ENCODE data around the gene RBM25. TPM values are rescaled to one million over a fixed set of nuclear protein-coding genes. Genes with fewer than 3 reads are reported as not detected.
A peak's percentile ranks its signal among the peaks of the same experiment; 100 is the strongest.

RBM25 gene
- polyA plus RNA-seq, 1 donor from 2014 or later = 61.3 TPM

- Mint-ChIP-seq H3K27ac (no peak overlapping the region), H3K27me3 (no peaks in the 10 kb centered on the region), H3K9me3 (no peaks in the 10 kb centered on the region)
Observed at GRCh38 chr14:73055251-73055650, 3.1 kb upstream of the RBM25 start.

GRCh38 chr14:73057944-73058223 is 450 bp upstream of the RBM25 start:
- H3K9me3 Mint-ChIP-seq = no peaks in the 10 kb centered on the region
- H3K4me3 Mint-ChIP-seq = no peak overlapping the region
- H3K36me3 Mint-ChIP-seq = peaks cover 3% of the 10 kb centered on the region
- H3K27me3 Mint-ChIP-seq = no peaks in the 10 kb centered on the region
- H3K27ac Mint-ChIP-seq = no peak overlapping the region
- peaks cover 5 to 20% (median 14%) of the 10 kb centered on the region in 3 donors for H3K4me1 Mint-ChIP-seq

More at GRCh38 chr14:73055251-73055650, 3.1 kb upstream of the RBM25 start:
- Mint-ChIP-seq H3K4me3 (no peak overlapping the region), H3K4me1 (peaks cover 5 to 7% (median 6%) of the 10 kb centered on the region in 3 donors), H3K36me3 (peaks cover 1% of the 10 kb centered on the region)

DNA sequence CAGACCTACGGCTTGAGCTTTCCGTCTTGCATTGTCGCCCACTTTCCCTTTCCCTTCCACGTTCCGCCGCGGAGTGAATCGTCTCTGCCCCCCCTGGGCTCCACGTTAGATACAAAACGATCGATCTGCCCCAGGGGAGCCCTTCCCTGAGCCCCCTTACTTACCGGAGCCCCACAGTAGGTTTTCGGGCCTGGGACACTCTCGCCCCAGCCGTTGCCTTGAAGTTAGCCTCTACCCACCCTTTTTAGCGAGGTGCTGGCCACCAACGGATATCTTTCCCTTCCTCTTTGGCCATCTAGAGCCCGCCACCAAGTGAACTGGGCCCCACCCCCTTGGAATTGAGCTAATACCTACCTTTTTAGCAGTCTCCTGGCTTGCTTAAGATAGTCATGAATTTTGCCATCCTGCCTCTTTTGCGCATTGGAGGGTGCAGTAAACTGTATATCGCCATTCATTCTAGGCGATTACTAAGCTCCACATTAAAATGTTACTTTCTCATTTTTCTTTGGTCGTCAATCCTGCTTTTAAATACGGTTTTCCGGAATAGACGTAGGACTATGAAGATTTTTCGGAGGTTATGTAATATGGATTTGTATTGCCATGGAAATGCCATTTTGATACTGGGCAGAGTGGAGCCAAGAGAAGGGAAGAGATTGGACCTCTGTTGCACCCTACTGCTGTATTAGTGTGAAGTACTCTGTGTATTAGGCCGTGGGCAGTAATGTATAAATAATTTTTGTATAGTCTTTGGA is 764 bp downstream of the RBM25 start:
- Mint-ChIP-seq H3K27ac (no peak overlapping the region), H3K4me3 (no peak overlapping the region), H3K4me1 (peaks cover 13 to 25% (median 20%) of the 10 kb centered on the region in 3 donors), H3K9me3 (no peaks in the 10 kb centered on the region), H3K27me3 (no peaks in the 10 kb centered on the region), H3K36me3 (peaks cover 3% of the 10 kb centered on the region)

- Mint-ChIP-seq H3K4me3 (no peak overlapping the region), H3K27me3 (no peaks in the 10 kb centered on the region), H3K36me3 (peaks cover 4% of the 10 kb centered on the region), H3K9me3 (no peaks in the 10 kb centered on the region), H3K4me1 (peaks cover 3 to 23% (median 5%) of the 10 kb centered on the region in 3 donors), H3K27ac (no peak overlapping the region)
Observed at GRCh38 chr14:73069585-73069984, 11.3 kb downstream of the RBM25 start.

GRCh38 chr14:73091044-73091443 is 32.7 kb downstream of the RBM25 start:
- no peak overlapping the region for H3K27ac Mint-ChIP-seq
- H3K36me3 Mint-ChIP-seq = peaks cover 1% of the 10 kb centered on the region
- no peaks in the 10 kb centered on the region for H3K27me3 Mint-ChIP-seq

GRCh38 chr14:73097421-73097820 is 39.1 kb downstream of the RBM25 start:
- Mint-ChIP-seq H3K4me1 (peaks cover 0 to 3% (median 2%) of the 10 kb centered on the region in 3 donors), H3K27ac (no peak overlapping the region), H3K36me3 (peaks cover 5% of the 10 kb centered on the region), H3K27me3 (no peaks in the 10 kb centered on the region), H3K4me3 (no peak overlapping the region), H3K9me3 (no peaks in the 10 kb centered on the region)

More at GRCh38 chr14:73091044-73091443, 32.7 kb downstream of the RBM25 start:
- Mint-ChIP-seq H3K4me3 (no peak overlapping the region), H3K4me1 (peaks cover 3 to 5% (median 3%) of the 10 kb centered on the region in 3 donors), H3K9me3 (no peaks in the 10 kb centered on the region)

DNA sequence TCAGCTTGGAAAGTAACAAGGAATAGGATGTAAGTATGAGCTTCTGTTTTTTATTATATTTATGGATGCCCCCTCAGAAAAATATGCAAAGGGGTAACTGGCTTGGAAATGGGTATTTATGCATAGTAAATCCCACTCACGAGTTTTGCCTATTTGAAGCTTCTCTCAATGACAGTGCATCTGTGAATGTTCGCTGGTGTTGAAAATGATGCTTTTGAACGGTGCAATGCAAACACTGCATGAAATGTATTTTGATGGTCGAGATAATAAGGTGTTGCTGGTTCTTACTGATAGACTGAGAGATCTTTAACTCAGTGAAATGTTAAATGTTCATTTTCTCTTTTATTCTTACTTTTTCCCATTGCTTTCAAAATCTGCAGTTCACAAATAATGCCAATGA is 42.0 kb downstream of the RBM25 start:
- Mint-ChIP-seq H3K9me3 (no peaks in the 10 kb centered on the region), H3K4me3 (no peak overlapping the region), H3K36me3 (peaks cover 10% of the 10 kb centered on the region), H3K4me1 (peaks cover 0 to 3% (median 2%) of the 10 kb centered on the region in 3 donors), H3K27me3 (no peaks in the 10 kb centered on the region), H3K27ac (no peak overlapping the region)

DNA sequence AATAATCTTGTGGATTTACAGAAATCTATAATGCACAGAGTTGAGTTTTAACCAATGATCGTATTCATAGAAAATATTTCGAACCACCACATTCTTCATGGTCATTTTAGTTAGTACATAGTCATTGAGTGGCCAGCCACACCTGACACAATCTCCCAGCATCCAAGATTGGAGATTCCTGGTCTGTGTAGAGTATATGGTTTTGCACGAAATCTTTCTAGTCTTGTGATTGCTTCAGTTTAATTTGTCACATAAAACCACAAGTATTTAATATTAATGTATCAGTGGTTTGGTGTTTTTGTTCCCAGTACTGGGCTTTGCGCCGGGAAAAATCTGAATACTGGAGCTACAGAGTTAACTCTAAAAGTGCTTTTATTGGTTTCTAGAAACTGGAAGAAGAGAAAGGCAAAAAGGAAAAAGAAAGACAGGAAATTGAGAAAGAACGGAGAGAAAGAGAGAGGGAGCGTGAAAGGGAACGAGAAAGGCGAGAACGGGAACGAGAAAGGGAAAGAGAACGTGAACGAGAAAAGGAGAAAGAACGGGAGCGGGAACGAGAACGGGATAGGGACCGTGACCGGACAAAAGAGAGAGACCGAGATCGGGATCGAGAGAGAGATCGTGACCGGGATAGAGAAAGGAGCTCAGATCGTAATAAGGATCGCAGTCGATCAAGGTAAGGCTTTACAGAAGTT is 44.6 kb downstream of the RBM25 start:
- Mint-ChIP-seq H3K9me3 (no peaks in the 10 kb centered on the region), H3K27ac (peak overlapping the region in 1 of 3 donors; percentile 13), H3K4me1 (peaks cover 0 to 2% (median 0%) of the 10 kb centered on the region in 3 donors), H3K4me3 (no peak overlapping the region), H3K36me3 (peaks cover 10% of the 10 kb centered on the region), H3K27me3 (no peaks in the 10 kb centered on the region)

DNA sequence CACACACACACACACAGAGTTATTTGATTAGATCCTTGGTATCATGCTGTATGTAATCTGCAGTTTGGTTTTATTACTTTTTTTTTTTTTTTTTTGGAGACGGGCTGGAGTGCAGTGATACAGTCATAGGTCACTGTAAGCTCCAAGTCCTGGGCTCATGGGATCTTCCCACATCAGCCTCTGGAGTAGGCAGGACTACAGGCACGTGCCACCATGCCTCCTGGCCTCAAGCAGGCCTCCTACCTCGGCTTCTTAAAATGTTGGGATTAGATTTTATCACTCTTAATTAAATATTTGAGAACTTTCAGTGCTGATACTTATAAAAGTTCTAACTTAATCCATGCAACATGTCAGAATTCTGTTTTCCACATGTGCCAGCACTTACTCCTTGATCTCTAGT is 46.7 kb downstream of the RBM25 start:
- no peaks in the 10 kb centered on the region for H3K27me3 Mint-ChIP-seq
- H3K36me3 Mint-ChIP-seq = peaks cover 14% of the 10 kb centered on the region
- no peak overlapping the region for H3K27ac Mint-ChIP-seq
- H3K9me3 Mint-ChIP-seq = no peaks in the 10 kb centered on the region
- no peak overlapping the region for H3K4me3 Mint-ChIP-seq
- H3K4me1 Mint-ChIP-seq = no peaks in the 10 kb centered on the region

DNA sequence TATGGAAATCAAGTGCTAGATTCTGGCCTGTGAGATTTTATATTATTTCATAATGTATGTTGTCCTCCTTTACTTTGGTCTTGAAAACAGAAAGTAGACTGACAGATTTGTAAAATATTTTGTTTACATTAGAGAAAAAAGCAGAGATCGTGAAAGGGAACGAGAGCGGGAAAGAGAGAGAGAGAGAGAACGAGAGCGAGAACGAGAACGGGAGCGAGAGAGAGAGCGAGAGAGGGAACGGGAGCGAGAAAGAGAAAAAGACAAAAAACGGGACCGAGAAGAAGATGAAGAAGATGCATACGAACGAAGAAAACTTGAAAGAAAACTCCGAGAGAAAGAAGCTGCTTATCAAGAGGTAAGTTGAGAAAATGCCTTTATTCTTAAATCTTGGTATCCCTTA is 47.4 kb downstream of the RBM25 start:
- Mint-ChIP-seq H3K4me3 (peak overlapping the region in 1 of 4 donors; percentile 5), H3K36me3 (peaks cover 10% of the 10 kb centered on the region)

DNA sequence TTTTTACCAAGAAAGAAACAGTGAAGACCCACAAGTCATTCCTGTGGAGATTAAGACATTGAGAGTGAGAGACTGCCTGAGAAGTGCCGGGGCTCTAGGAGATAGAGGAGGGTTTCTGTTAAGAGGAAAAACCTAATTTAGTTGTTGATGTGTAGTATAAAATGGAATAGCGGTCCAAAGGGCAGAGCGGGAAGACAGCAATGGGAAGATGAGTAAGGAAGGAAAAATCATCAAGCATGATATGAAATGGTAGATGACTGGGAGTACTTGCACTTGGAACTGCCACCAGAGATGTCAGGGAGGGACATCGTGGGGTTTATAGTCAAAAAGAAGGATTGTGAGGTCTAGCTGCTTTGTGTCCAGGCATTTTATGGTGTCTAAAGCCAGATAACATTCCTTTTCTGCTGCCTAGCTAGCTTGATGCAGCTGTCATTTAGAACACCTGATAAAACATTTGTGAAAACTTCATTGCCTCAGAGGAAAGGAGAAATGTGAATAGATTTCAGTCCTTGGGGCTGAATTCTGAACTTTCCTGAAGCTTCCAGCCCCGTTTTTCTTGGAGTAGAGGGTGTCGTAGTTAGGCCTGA is 57.8 kb downstream of the RBM25 start:
- Mint-ChIP-seq H3K36me3 (no peaks in the 10 kb centered on the region), H3K9me3 (no peaks in the 10 kb centered on the region), H3K4me1 (peaks cover 0 to 2% (median 0%) of the 10 kb centered on the region in 3 donors), H3K4me3 (no peak overlapping the region), H3K27ac (peak overlapping the region in 2 of 3 donors; percentile 2 to 25), H3K27me3 (no peaks in the 10 kb centered on the region)

More for the DNA sequence above, 47.4 kb downstream of the RBM25 start:
- H3K27me3 Mint-ChIP-seq = no peaks in the 10 kb centered on the region
- H3K27ac Mint-ChIP-seq = no peak overlapping the region
- no peaks in the 10 kb centered on the region for H3K4me1 Mint-ChIP-seq
- H3K9me3 Mint-ChIP-seq = no peaks in the 10 kb centered on the region

DNA sequence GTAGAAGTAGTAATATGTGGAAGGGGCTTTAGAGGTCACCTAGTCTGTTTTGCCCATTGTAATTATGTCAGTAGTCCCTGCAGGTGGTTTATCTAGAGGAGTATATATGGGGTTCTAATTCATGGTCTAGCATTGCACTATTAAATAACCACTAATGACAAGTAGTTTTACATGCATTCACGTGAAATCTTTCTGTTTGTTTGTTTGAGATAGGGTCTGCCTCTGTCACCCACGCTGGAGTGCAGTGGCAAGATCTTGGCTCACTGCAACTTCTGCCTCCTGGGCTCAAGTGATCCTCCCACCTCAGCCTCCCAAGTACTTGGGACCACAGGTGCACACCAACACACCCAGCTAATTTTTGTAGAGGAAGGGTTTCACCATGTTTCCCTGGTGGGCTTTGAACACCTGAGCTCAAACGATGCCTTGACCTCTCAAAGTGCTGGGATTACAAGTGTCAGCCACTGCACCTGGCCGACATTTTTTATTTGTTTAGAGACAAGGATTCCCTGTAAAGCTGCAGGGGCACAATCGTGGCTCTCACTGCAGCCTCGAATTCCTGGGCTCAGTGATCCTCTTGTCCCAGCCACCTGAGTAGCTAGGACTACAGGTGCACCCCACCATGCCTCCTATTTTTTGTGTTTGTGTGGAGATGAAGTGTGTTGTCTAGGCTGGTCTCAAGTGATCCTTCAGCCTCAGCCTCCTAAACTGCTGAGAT is 66.0 kb downstream of the RBM25 start:
- no peaks in the 10 kb centered on the region for H3K9me3 Mint-ChIP-seq
- H3K27ac Mint-ChIP-seq = no peak overlapping the region
- peaks cover 3% of the 10 kb centered on the region for H3K36me3 Mint-ChIP-seq
- H3K4me1 Mint-ChIP-seq = no peaks in the 10 kb centered on the region
- no peak overlapping the region for H3K4me3 Mint-ChIP-seq
- no peaks in the 10 kb centered on the region for H3K27me3 Mint-ChIP-seq

DNA sequence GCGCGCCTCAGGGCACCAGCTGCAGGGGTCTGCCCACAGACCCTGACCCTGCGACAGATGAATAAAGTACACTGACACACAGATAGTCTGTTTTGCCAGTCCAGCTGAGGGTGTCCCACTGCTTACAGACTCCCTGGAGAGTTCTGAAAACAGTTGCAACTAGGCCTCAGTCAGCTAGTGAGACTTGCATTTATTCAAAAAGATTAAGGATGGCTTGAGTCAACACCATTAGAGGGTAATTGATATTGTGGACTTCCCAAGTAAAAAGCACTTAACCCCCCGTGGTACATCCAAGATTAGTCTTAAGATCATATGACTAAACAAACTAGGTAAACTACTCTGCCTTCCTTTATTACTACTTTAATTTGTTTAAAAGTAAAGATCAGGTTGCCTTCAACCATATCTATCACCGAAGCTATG is 66.8 kb downstream of the RBM25 start:
- peaks cover 3% of the 10 kb centered on the region for H3K36me3 Mint-ChIP-seq
- peak overlapping the region in 1 of 3 donors; percentile 8 for H3K27ac Mint-ChIP-seq
- H3K9me3 Mint-ChIP-seq = no peaks in the 10 kb centered on the region
- H3K4me1 Mint-ChIP-seq = no peaks in the 10 kb centered on the region
- H3K27me3 Mint-ChIP-seq = no peaks in the 10 kb centered on the region
- H3K4me3 Mint-ChIP-seq = no peak overlapping the region

- H3K4me1 Mint-ChIP-seq = no peaks in the 10 kb centered on the region
- H3K9me3 Mint-ChIP-seq = no peaks in the 10 kb centered on the region
- no peak overlapping the region for H3K4me3 Mint-ChIP-seq
- no peak overlapping the region for H3K27ac Mint-ChIP-seq
- peaks cover 3% of the 10 kb centered on the region for H3K36me3 Mint-ChIP-seq
- H3K27me3 Mint-ChIP-seq = no peaks in the 10 kb centered on the region
Observed at GRCh38 chr14:73125746-73126145, 67.4 kb downstream of the RBM25 start.

GRCh38 chr14:73133795-73134194 is 75.5 kb downstream of the RBM25 start:
- Mint-ChIP-seq H3K27ac (peak overlapping the region in 1 of 3 donors; percentile 58), H3K36me3 (peaks cover 1% of the 10 kb centered on the region), H3K27me3 (no peaks in the 10 kb centered on the region), H3K4me3 (peak overlapping the region in 1 of 4 donors; percentile 65), H3K9me3 (peaks cover 4 to 8% (median 6%) of the 10 kb centered on the region in 3 donors), H3K4me1 (peaks cover 12 to 17% (median 14%) of the 10 kb centered on the region in 3 donors)
